ENCODE data around the gene CLIP2.

- no peak for TF ChIP-seq TEAD4 (IDR thresholded peaks at IDR 0.05; ENCODE audit: borderline replicate concordance, insufficient read depth)
- no peak for TF ChIP-seq ZBTB33 (IDR thresholded peaks at IDR 0.05; ENCODE audit: borderline replicate concordance, low read depth)
- TF ChIP-seq, protein P1, sequence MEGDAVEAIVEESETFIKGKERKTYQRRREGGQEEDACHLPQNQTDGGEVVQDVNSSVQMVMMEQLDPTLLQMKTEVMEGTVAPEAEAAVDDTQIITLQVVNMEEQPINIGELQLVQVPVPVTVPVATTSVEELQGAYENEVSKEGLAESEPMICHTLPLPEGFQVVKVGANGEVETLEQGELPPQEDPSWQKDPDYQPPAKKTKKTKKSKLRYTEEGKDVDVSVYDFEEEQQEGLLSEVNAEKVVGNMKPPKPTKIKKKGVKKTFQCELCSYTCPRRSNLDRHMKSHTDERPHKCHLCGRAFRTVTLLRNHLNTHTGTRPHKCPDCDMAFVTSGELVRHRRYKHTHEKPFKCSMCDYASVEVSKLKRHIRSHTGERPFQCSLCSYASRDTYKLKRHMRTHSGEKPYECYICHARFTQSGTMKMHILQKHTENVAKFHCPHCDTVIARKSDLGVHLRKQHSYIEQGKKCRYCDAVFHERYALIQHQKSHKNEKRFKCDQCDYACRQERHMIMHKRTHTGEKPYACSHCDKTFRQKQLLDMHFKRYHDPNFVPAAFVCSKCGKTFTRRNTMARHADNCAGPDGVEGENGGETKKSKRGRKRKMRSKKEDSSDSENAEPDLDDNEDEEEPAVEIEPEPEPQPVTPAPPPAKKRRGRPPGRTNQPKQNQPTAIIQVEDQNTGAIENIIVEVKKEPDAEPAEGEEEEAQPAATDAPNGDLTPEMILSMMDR (IDR thresholded peaks at IDR 0.05): no peak
- no peak for TF ChIP-seq EZH2phosphoT487 (IDR thresholded peaks at IDR 0.05; ENCODE audit: borderline replicate concordance, low read depth)
- TF ChIP-seq NFIC (IDR thresholded peaks at IDR 0.05; ENCODE audit: borderline replicate concordance): no peak
- TF ChIP-seq EP300 (IDR thresholded peaks at IDR 0.05; ENCODE audit: borderline replicate concordance in 1 of 2, low read depth in 1 of 2, low read length in 1 of 2): no peak
- TF ChIP-seq POLR2AphosphoS5 (IDR thresholded peaks at IDR 0.05; ENCODE audit: low read depth, low read length): no peak
- TF ChIP-seq TAF1 (IDR thresholded peaks at IDR 0.05; ENCODE audit: borderline replicate concordance, low read depth, low read length): no peak
- TF ChIP-seq, protein P2, sequence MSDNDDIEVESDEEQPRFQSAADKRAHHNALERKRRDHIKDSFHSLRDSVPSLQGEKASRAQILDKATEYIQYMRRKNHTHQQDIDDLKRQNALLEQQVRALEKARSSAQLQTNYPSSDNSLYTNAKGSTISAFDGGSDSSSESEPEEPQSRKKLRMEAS (IDR thresholded peaks at IDR 0.05; ENCODE audit: low read depth): no peak
- no peak for TF ChIP-seq GABPA (IDR thresholded peaks at IDR 0.05; ENCODE audit: low read depth)
- TF ChIP-seq MEF2A (IDR thresholded peaks at IDR 0.05; ENCODE audit: borderline replicate concordance, low read depth): no peak
Observed at GRCh38 chr7:74409571-74409970, 120.4 kb downstream of the CLIP2 start.
